ENCODE measurements around the gene NDUFAF3.

The NDUFAF3 gene

GRCh38 chr3:49020330-49021212 is 1.4 kb upstream of the NDUFAF3 start:
- DNase-seq, result peak; percentile 47

GRCh38 chr3:49021213-49021812 is 608 bp upstream of the NDUFAF3 start:
- DNase-seq, result peak; percentile 99

GRCh38 chr3:49022688-49023171 is 809 bp downstream of the NDUFAF3 start:
- no peak for DNase-seq

- DNase-seq, result no peak
Measured at GRCh38 chr3:49023775-49024174, 1.9 kb downstream of the NDUFAF3 start.

GRCh38 chr3:49024449-49024848 is 2.5 kb downstream of the NDUFAF3 start:
- DNase-seq, result no peak

DNA sequence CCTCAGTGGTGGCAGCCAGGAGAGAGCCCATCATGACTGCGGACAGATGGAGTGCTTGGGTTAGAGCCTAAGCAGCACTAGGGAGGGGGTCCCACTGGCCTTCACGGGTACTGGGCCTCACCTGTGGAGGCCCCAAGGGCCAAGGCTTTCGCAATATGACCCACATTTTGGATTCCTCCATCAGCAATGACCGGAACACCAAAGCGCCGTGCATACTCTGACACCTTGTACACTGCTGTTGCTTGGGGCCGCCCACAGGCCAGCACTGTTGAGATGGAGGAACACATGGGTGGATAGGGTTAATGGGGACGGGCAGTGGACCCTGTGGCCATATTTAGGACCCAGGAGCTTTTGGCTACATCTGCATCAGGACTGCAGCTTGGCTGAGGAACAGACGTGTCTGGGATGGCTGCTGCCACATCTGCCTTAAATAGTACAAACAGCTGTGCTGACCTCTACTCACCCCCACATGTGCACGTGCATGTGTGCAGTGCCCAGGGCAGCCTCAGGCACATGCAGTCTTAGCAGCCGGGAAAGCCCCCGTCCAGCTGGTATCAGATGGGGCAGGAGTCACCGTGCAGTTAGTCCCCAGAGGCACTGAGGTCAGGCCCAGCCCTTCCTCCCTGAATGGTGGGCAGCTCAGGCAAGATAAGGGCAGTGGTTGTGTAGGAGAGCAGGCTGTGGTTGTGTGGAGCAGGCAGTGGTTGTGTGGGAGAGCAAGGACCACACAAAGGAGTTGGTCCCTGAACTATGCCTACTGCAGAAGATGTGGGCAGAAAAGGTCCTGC is 3.3 kb downstream of the NDUFAF3 start:
- DNase-seq, result no peak

GRCh38 chr3:49025793-49026520 is 4.0 kb downstream of the NDUFAF3 start:
- DNase-seq, result no peak

DNA sequence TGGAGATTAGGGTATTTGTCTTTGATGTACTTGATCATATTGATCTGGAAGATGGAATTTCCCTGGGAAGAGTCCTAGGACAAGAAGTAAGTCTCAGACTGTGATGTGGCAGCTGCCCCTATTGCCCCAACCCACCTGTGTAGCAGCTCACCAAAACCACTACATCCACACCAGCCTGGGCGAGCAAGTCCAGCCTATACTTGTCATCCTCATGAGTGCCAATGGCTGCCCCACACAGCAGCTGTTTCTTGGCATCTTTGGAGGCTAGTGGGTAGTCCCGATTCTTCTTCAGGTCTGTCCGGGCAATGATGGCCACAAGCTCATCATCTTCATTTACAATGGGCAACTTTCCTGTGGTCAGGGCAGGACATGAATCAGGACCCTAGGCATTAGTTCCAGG is 4.6 kb downstream of the NDUFAF3 start:
- no peak for DNase-seq

DNA sequence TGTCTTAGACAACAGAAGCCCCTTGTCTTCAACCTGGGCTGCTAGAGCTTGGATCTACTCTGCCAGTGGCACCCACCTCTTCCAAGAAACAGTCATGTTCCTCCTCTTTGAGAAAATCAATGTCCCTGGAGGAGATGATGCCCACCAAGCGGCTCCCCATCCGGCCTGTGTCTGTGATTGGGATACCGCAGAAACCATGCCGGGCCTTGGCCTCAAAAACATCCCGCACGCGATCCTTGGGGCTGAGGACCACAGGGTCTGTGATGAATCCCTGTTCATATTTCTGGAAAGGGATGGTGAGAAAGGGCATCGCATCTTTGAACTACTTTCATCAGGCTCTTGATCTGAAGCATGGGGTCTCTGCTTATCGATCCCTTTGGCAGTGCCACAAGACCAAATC is 5.7 kb downstream of the NDUFAF3 start:
- DNase-seq, result no peak

GRCh38 chr3:49028298-49028672 is 6.4 kb downstream of the NDUFAF3 start:
- DNase-seq, result no peak

DNA sequence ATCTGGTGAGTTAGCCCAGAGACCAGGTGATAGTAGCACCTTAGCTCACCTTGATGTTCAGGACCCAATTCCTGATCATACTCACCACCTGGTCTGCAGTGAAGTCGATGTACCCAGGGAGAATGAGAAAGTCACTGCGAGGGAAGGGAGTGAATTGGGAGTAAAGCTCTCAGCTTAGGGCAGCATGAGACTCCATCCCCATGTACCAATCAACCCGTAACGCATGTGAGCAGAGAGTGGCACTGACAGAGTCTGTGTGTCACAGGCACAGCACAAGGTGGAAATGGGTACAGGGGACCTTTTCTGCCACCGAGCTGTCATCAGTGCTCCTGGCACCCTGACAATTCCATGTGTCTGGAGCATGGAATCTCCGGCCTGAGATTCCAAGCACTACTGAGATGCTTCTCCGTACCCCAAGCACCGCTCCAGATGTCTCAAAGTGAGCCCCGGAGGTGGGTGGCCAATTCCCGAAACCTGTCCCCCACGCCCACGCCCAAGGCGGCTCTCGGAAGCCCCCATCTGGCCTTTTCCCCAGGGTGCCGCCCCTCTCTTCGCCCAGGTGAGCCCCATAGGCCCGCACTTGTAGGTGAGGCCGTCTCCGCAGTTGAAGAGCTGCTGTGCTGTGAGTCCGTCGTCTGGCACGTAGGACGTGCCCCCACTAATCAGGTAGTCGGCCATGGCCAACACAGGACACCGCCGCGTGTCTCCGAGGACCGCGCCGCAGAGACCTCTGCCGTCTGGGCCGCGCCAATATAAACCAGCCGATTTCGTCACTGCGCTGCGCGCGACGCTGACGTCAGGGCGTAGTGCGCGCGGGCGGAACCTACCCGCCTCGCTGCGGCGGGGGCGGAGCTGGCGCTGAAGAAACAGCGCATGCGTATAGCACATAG is 7.0 kb downstream of the NDUFAF3 start, which contains the start of gene IMPDH2:
TSS of gene IMPDH2 (minus strand) at position 726 of the 890 bp plus-strand sequence. CDS start at position 678, 48 bp downstream.
- DNase-seq, result peak; percentile 96

GRCh38 chr3:49029563-49029884 is 7.6 kb downstream of the NDUFAF3 start:
- no peak for DNase-seq

DNA sequence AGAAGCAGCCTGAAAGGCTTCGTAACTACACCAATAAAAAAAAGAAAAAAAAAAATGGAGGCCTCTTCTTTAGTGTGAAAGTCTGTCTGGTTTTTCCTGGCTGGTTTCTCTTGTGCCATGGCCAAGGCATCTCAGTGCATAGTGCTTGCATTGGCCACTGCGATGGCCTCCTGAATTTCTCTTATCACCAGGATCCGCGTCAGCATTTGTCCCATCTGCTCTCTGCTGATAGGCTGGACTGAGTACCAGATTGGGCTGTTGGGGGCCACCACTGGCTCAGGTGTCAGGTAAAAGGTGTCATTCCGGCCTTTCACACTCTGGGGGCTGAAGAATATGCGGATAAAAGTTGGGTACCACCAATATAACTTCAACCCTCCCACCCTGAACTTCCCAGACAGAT is 8.4 kb downstream of the NDUFAF3 start:
- no peak for DNase-seq

DNA sequence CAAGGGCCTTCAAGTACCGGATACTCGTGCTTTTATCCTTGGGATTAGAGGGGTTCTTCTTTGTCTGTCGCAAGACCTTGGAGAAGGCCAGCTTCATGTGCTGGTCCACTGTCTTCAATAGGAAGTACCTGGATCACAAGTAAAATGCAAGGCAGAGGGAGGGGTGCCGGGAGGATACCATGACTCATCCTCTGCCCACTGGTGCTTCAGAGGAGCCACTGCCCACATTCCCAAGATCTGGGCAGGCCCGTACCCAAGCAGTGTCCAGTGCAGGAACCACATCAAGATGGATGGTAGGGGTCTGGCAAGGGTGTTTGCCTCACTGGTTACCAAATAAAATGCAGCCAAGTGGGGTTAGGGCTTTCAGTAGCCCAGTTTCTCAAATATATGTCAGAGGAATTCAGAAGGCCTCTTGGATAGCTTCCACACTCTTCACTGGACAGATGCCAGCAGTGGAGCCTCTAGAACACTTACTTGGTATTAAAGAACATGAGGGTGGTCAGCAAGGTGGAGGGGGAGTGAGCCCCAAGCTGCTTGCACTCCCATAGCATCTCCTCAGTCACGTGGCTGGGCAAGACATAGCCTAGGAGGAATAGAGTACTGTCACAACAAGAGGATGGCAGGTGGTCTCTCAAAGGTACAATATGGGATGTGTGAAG is 10.9 kb downstream of the NDUFAF3 start:
- DNase-seq, result no peak

GRCh38 chr3:49034650-49035049 is 12.7 kb downstream of the NDUFAF3 start:
- no peak for DNase-seq

DNA sequence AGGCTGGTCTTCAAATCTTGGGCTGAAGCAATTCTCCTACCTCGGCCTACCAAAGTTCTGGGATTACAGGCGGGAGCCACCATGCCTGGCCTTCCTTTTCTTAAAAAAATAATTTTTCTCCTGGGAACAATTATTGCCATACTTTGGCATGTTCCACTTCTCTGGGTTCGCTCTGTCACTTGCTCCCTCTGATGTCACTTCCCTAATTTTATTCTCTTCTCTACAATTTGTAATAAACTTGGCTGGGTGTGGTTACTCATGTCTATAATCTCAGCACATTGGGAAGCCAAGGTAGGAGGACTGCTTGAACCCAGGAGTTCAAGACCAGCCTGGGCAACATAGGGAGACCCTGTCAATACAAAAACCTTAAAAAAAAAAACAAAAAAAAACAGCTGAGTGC is 13.4 kb downstream of the NDUFAF3 start:
- no peak for DNase-seq

DNA sequence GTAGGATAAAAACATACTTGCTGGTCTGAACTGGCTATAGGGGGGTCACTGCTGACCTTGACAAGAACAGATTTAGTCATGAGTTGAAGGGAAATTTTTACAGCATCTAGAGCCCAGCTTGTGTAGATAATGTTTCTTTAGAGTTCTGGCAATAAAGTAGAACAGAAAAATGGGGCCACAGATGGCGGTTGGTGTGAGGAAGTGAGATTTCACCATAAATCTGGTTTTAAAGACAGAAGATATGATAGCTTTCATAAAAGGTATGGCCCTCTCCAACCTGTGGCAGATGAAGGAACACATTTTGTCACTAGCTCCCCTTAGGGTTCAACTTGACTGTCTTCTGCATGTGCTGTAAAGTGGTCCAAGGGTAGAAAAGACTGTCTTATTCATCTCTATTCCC is 31.6 kb downstream of the NDUFAF3 start:
- no peak for DNase-seq

DNA sequence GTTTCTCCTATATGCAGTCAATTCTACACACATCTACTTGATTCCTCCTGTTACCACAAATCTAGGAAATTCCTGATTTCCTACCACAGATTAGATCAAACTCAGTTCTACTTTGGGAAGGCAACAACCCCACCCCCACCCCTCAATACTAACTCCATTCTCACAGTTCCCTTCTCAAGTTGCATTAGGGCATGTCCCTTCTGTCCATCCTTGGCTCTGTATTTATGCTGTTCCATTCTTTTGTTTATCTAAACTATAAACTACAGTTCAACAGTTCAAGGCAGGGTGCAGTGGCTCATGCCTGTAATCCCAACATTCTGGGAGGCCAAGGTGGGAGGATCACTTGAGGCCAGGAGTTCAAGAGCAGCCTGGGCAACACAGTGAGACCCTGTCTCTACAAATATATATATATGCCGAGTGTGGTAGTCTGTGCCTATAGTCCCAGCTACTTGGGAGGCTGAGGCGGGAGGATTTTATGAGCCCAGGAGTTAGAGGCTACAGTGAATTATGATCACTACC is 32.5 kb downstream of the NDUFAF3 start:
- no peak for DNase-seq

DNA sequence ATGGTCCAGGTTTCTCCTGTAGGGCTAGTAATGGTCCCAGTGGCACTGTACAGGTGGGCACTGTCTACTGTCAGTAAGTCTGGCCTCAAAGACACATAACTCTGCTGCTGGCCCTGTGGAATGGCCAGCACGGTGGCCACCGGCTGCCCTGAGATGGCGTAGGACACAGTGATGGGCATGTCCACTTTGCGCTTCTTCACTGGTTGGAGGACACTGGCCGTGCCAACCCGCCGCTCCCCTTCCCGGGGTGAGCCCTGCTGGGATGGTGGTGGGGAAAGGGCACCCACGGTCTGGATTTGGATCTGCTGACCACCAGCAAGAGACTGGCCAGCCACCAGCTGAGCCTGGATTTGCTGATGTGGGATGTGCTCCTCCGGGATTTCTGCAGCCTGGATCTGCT is 35.3 kb downstream of the NDUFAF3 start:
- DNase-seq, result no peak

DNA sequence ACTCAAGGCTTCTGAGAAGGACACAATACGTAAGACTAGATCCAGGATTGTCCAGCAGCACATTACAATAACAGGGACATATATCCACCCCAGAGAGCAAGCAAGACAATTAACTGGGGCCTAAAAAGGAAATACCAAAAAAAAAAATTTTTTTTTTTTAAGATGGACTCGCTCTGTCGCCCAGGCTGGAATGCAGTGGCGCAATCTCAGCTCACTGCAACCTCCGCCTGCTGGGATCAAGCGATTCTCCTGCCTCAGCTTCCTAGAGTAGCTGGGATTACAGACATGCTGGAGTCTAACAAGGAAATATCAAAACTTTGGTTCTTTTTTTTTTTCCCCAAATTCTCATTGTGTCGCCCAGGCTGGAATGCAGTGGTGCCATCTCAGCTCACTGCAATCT is 36.1 kb downstream of the NDUFAF3 start:
- DNase-seq, result no peak

All from CD4-positive, alpha-beta T cell treated with Interleukin-12 subunit alpha and Interleukin-12 subunit beta, for 1 hour (primary cell).